ENCODE results near the gene C2CD3. TPM values are rescaled to one million over a fixed set of nuclear protein-coding genes. Genes with fewer than 3 reads are reported as not detected.

Gene C2CD3
- total RNA-seq, 1 experiment from 2014 or later: 18.7 TPM

GRCh38 chr11:73965764-73966121 lies 205.1 kb downstream of the C2CD3 start (continued):
- no peak for TF ChIP-seq ZNF281 (CRISPR knock-in tag; IDR thresholded peaks at IDR 0.05)
- no peak for TF ChIP-seq AR (CRISPR knock-in tag; IDR thresholded peaks at IDR 0.05)

- Mint-ChIP-seq H3K27me3 (ENCODE audit: low read depth) (peaks cover 19% of the 10 kb centered on the region), H3K4me1 (peaks cover 11% of the 10 kb centered on the region), H3K36me3 (no peaks in the 10 kb centered on the region), H3K4me3 (no peak overlapping the region), H3K27ac (no peak overlapping the region), H3K9me3 (no peaks in the 10 kb centered on the region)
- 0 out of 2 replicates have a peak, but pooled peaks have one; percentile 30 for TF ChIP-seq ZNF263 (CRISPR knock-in tag; IDR thresholded peaks at IDR 0.05; ENCODE audit: low read depth)
- no peak for TF ChIP-seq NR2C2 (CRISPR knock-in tag; IDR thresholded peaks at IDR 0.05)
- no peak for TF ChIP-seq ZNF416 (CRISPR knock-in tag; IDR thresholded peaks at IDR 0.05)
- TF ChIP-seq ZNF281 (CRISPR knock-in tag; IDR thresholded peaks at IDR 0.05): no peak
- no peak for TF ChIP-seq STAT6 (CRISPR knock-in tag; conservative IDR thresholded peaks at IDR 0.05; ENCODE audit: low read depth)
- no peak for TF ChIP-seq ERG (CRISPR knock-in tag; IDR thresholded peaks at IDR 0.05)
- CTCF ChIA-PET: interaction anchor here (1.0 to 1.8 kb wide), 4 partner anchors 16 to 206 kb away, joined by 3 to 9 read pairs (median 5); partner anchors contain the start of genes C2CD3, PPME1 and UCP2
- peak; percentile 13 for ATAC-seq
- DNase-seq (ENCODE audit: low spot score): no peak
- POLR2A ChIA-PET: no interaction called here
These were observed 205.6 kb downstream of the C2CD3 start for GRCh38 chr11:73965076-73965763.

GRCh38 chr11:73963861-73964260 lies 206.9 kb downstream of the C2CD3 start:
- Mint-ChIP-seq H3K4me3 (no peak overlapping the region), H3K27ac (no peak overlapping the region), H3K36me3 (no peaks in the 10 kb centered on the region), H3K9me3 (no peaks in the 10 kb centered on the region), H3K27me3 (ENCODE audit: low read depth) (peaks cover 12% of the 10 kb centered on the region), H3K4me1 (peaks cover 11% of the 10 kb centered on the region)
- POLR2A ChIA-PET: no interaction called here
- DNase-seq (ENCODE audit: low spot score) (no peak), ATAC-seq (peak; percentile 44)
- CTCF ChIA-PET: interaction anchor here (0.7 to 1.8 kb wide), 9 partner anchors 15 to 486 kb away, joined by 3 to 9 read pairs (median 3); partner anchors contain the start of genes C2CD3, PPME1 and UCP2
- TF ChIP-seq ZNF219 (CRISPR knock-in tag; IDR thresholded peaks at IDR 0.05; ENCODE audit: borderline replicate concordance): no peak
- no peak for TF ChIP-seq IRF2 (CRISPR knock-in tag; IDR thresholded peaks at IDR 0.05; ENCODE audit: borderline replicate concordance, low read depth)
- no peak for TF ChIP-seq SOX15 (CRISPR knock-in tag; IDR thresholded peaks at IDR 0.05)
- TF ChIP-seq ZNF317 (CRISPR knock-in tag; IDR thresholded peaks at IDR 0.05; ENCODE audit: borderline replicate concordance, low read depth): no peak
- no peak for TF ChIP-seq E2F4 (CRISPR knock-in tag; IDR thresholded peaks at IDR 0.05; ENCODE audit: borderline replicate concordance, low read depth)
- TF ChIP-seq RELA (CRISPR knock-in tag; IDR thresholded peaks at IDR 0.05; ENCODE audit: borderline replicate concordance): no peak
- no peak for TF ChIP-seq CTCF (IDR thresholded peaks at IDR 0.05)
- no peak for TF ChIP-seq CREB1 (CRISPR knock-in tag; IDR thresholded peaks at IDR 0.05)
- TF ChIP-seq TP53 (CRISPR knock-in tag; IDR thresholded peaks at IDR 0.05): no peak

All from WTC11 (cell line).